H1 (cell line): ENCODE results near the gene DNLZ. TPM values are rescaled to one million over a fixed set of nuclear protein-coding genes. Genes with fewer than 3 reads are reported as not detected.

Source experiments
- CTCF ChIA-PET: fragments of 300-600 bp; sonication (Branson Sonifier 250); formaldehyde crosslinking; loops from one replicate; lab custom pipeline; 2021; ENCODE audit not compliant: partially characterized antibody; lab: Charles Lee
- POLR2A ChIA-PET: fragments of 300-600 bp; sonication (Branson Sonifier 250); formaldehyde crosslinking; loops from one replicate; lab custom pipeline; 2021; ENCODE audit warnings: inconsistent platforms; ENCODE audit not compliant: partially characterized antibody; lab: Charles Lee
- DNase-seq, 2 experiments: peaks; one replicate each; pipeline versions ENCODE4 v3.0.0 to v3.0.0-alpha.2; 2010 to 2022; ENCODE audit warnings: low spot score in 2 of 2, low read depth in 1 of 2, mixed read lengths in 1 of 2
- FAIRE-seq: peaks from 2 replicates; lab custom pipeline; 2011; peaks lifted over from hg19 to GRCh38; lab: Jason Lieb, UNC
- H2AFZ ChIP-seq: 2 replicates; pipeline ENCODE4 v1.8.1; 2012; ENCODE audit warnings: low read length, inconsistent platforms
- H2AK5ac ChIP-seq: 2 replicates; pipeline ENCODE4 v1.6.1; 2013; ENCODE audit warnings: low read depth, low read length
- H2BK120ac ChIP-seq: replicated peaks from 2 replicates; pipeline ENCODE3; 2013; ENCODE audit warnings: low read depth, low read length, inconsistent platforms
- H2BK12ac ChIP-seq: 2 replicates; pipeline ENCODE4 v1.6.1; 2013; ENCODE audit warnings: low read depth, low read length
- H2BK15ac ChIP-seq: 2 replicates; pipeline ENCODE4 v1.6.1; 2013; ENCODE audit warnings: low read length
- H2BK20ac ChIP-seq: 2 replicates; pipeline ENCODE4 v1.6.1; 2013; ENCODE audit warnings: low read length
- H2BK5ac ChIP-seq: 2 replicates; pipeline ENCODE4 v1.6.1; 2013; ENCODE audit warnings: low read depth, low read length
- H3K14ac ChIP-seq: 2 replicates; pipeline ENCODE4 v1.6.1; 2013; ENCODE audit warnings: inconsistent platforms; ENCODE audit not compliant: insufficient read length
- H3K18ac ChIP-seq: 2 replicates; pipeline ENCODE4 v1.6.1; 2013; ENCODE audit warnings: low read length; ENCODE audit errors: extremely low read depth
- H3K23ac ChIP-seq: 2 replicates; pipeline ENCODE4 v1.6.1; 2013; ENCODE audit warnings: inconsistent platforms; ENCODE audit not compliant: insufficient read length
- H3K23me2 ChIP-seq: 2 replicates; pipeline ENCODE4 v1.6.1; 2013; ENCODE audit warnings: low read depth, low read length
- H3K27ac ChIP-seq: 2 replicates; pipeline ENCODE4 v1.6.1; 2011; ENCODE audit warnings: low read depth, low read length, inconsistent platforms
- H3K27me3 ChIP-seq, 4 experiments: replicated peaks in 1 of 4; 1 replicate in 1 of 4; 2 replicates in 3 of 4; pipeline versions ENCODE4 v1.6.1 to v1.8.1; 2011 to 2013; ENCODE audit warnings: low read length in 3 of 4, mild to moderate bottlenecking in 3 of 4, inconsistent platforms in 2 of 4, mixed read lengths in 2 of 4, moderate library complexity in 1 of 4; ENCODE audit not compliant: control insufficient read depth in 3 of 4, insufficient read depth in 3 of 4; ENCODE audit errors: extremely low read depth in 1 of 4
- H3K36me3 ChIP-seq, 4 experiments: 2 replicates each; pipeline versions ENCODE4 v1.6.1 to v1.8.1; 2011 to 2013; ENCODE audit warnings: mild to moderate bottlenecking in 4 of 4, low read length in 3 of 4, moderate library complexity in 2 of 4, control low read depth in 1 of 4, inconsistent platforms in 1 of 4; ENCODE audit not compliant: insufficient read depth in 4 of 4, control insufficient read depth in 2 of 4
- H3K4ac ChIP-seq: replicated peaks from 2 replicates; pipeline ENCODE3; 2013; ENCODE audit warnings: low read length, low read depth, mixed read lengths, inconsistent platforms; ENCODE audit not compliant: insufficient read length
- H3K4me1 ChIP-seq, 4 experiments: replicated peaks in 1 of 4; 1 replicate in 1 of 4; 2 replicates in 3 of 4; pipeline versions ENCODE4 v1.6.1 to v1.8.1; 2011 to 2013; ENCODE audit warnings: low read length in 3 of 4, inconsistent platforms in 2 of 4, mixed read lengths in 1 of 4; ENCODE audit not compliant: insufficient read depth in 4 of 4, control insufficient read depth in 3 of 4
- H3K4me2 ChIP-seq, 2 experiments: 2 replicates each; pipeline versions ENCODE4 v1.6.1 to v1.8.1; 2011 to 2013; ENCODE audit warnings: low read depth in 2 of 2, low read length in 2 of 2, control low read depth in 1 of 2, inconsistent platforms in 1 of 2, mild to moderate bottlenecking in 1 of 2; ENCODE audit not compliant: insufficient read depth in 1 of 2
- H3K4me3 ChIP-seq, 4 experiments: fragments of 200-600, 300-600 bp in 1 of 4; sonication (generic), shearing (Covaris generic), sonication (Bioruptor Twin) in 1 of 4; 2 replicates each; pipeline versions ENCODE4 v1.5.1 to v1.8.1; 2011 to 2016; ENCODE audit warnings: low read length in 4 of 4, low read depth in 3 of 4, control low read depth in 2 of 4, inconsistent platforms in 2 of 4, mild to moderate bottlenecking in 2 of 4, mixed read lengths in 1 of 4, moderate library complexity in 1 of 4; ENCODE audit not compliant: insufficient read depth in 2 of 4; ENCODE audit errors: extremely low read depth in 1 of 4
- H3K56ac ChIP-seq: replicated peaks from 2 replicates; pipeline ENCODE3; 2013; ENCODE audit warnings: low read depth, mild to moderate bottlenecking, mixed read lengths, low read length, inconsistent platforms; ENCODE audit not compliant: insufficient read length
- H3K79me1 ChIP-seq: 2 replicates; pipeline ENCODE4 v1.6.1; 2013; ENCODE audit warnings: low read depth, low read length, control low read depth
- H3K79me2 ChIP-seq, 2 experiments: 2 replicates each; pipeline versions ENCODE4 v1.6.1 to v1.8.1; 2012 to 2013; ENCODE audit warnings: low read length in 2 of 2, mild to moderate bottlenecking in 2 of 2, inconsistent platforms in 1 of 2; ENCODE audit not compliant: insufficient read depth in 2 of 2, control insufficient read depth in 1 of 2
- H3K9ac ChIP-seq, 4 experiments: replicated peaks in 1 of 4; 1 replicate in 1 of 4; 2 replicates in 3 of 4; pipeline versions ENCODE4 v1.6.1 to v1.8.1; 2011 to 2013; ENCODE audit warnings: low read depth in 3 of 4, low read length in 3 of 4, control low read depth in 2 of 4, mild to moderate bottlenecking in 2 of 4, moderate library complexity in 2 of 4, inconsistent platforms in 1 of 4; ENCODE audit errors: extremely low read depth in 1 of 4
- H3K9me3 ChIP-seq, 2 experiments: 2 replicates each; pipeline versions ENCODE4 v1.6.1 to v1.8.1; 2012 to 2013; ENCODE audit warnings: mild to moderate bottlenecking in 2 of 2, moderate library complexity in 2 of 2, control low read depth in 1 of 2, inconsistent platforms in 1 of 2, low read depth in 1 of 2, low read length in 1 of 2, mixed read lengths in 1 of 2; ENCODE audit not compliant: insufficient read depth in 2 of 2
- H4K20me1 ChIP-seq, 2 experiments: replicated peaks in 1 of 2; 2 replicates each; pipeline versions ENCODE3 to v1.8.1; 2011 to 2013; ENCODE audit warnings: inconsistent platforms in 2 of 2, low read length in 2 of 2, mild to moderate bottlenecking in 1 of 2; ENCODE audit not compliant: insufficient read depth in 2 of 2, control insufficient read depth in 1 of 2
- H4K5ac ChIP-seq: 2 replicates; pipeline ENCODE4 v1.6.1; 2013; ENCODE audit warnings: low read length, low read depth, mixed read lengths, inconsistent platforms; ENCODE audit not compliant: insufficient read length
- H4K8ac ChIP-seq: 2 replicates; pipeline ENCODE4 v1.8.0; 2013; ENCODE audit warnings: mild to moderate bottlenecking, moderate library complexity, low read length, inconsistent platforms; ENCODE audit not compliant: insufficient read depth; ENCODE audit errors: extremely low read depth
- H4K91ac ChIP-seq: replicated peaks from 2 replicates; pipeline ENCODE3; 2013; ENCODE audit warnings: low read length, mixed read lengths, inconsistent platforms; ENCODE audit not compliant: insufficient read length
- ATF3 ChIP-seq: IDR thresholded peaks from 2 replicates; pipeline ENCODE4 v1.6.1; 2011; ENCODE audit warnings: low read depth, mild to moderate bottlenecking, low read length; ENCODE audit not compliant: insufficient read depth
- CTBP2 ChIP-seq: IDR thresholded peaks from 2 replicates; pipeline ENCODE4 v1.7.0; 2011; ENCODE audit warnings: borderline replicate concordance, mild to moderate bottlenecking, moderate library complexity, mixed read lengths, low read length; ENCODE audit not compliant: insufficient read depth, insufficient read length
- CTCF ChIP-seq, 3 experiments: IDR thresholded peaks; 1 replicate in 2 of 3; 2 replicates in 1 of 3; pipeline versions ENCODE4 v1.5.1 to v1.6.1; 2011; ENCODE audit warnings: low read length in 3 of 3, mild to moderate bottlenecking in 3 of 3, inconsistent platforms in 2 of 3, low read depth in 1 of 3, moderate library complexity in 1 of 3; ENCODE audit not compliant: insufficient read depth in 1 of 3; ENCODE audit errors: control extremely low read depth in 1 of 3
- KDM1A ChIP-seq: fragments of 200-600, 300-600 bp; sonication (generic); IDR thresholded peaks from 2 replicates; pipeline ENCODE4 v1.7.1; 2016; ENCODE audit warnings: mild to moderate bottlenecking, low read length, borderline replicate concordance
- SIX5 ChIP-seq: IDR thresholded peaks from 2 replicates; pipeline ENCODE4 v1.6.1; 2011; ENCODE audit warnings: mild to moderate bottlenecking, low read depth, low read length
- SRF ChIP-seq: IDR thresholded peaks from 2 replicates; pipeline ENCODE4 v1.6.1; 2011; ENCODE audit warnings: mild to moderate bottlenecking, low read depth, low read length, moderate library complexity
- YY1 ChIP-seq: IDR thresholded peaks from 2 replicates; pipeline ENCODE4 v1.6.1; 2011; ENCODE audit warnings: low read depth, mild to moderate bottlenecking, low read length
- WGBS, 2 experiments: shearing (Covaris generic) in 1 of 2; methylation state at CpG; one replicate each; pipeline versions ENCODE4 v1.1.6 to v1.1.7; 2013 to 2015; ENCODE audit warnings: low lambda C conversion rate in 2 of 2, mixed read lengths in 2 of 2, inconsistent platforms in 1 of 2, low coverage in 1 of 2, missing lambda C conversion rate in 1 of 2; ENCODE audit not compliant: insufficient replicate concordance in 2 of 2, insufficient coverage in 1 of 2, insufficient read length in 1 of 2; ENCODE audit errors: extremely low coverage in 1 of 2, missing lambda C conversion rate in 1 of 2; 5-methylcytosine and 5-hydroxymethylcytosine counted together
- polyA plus RNA-seq, 7 experiments: library from polyadenylated mRNA; depleted of rRNA in 3 of 7; stranded (reverse) in 5 of 7; unstranded in 2 of 7; fragments of >200 nt in 5 of 7; fragments of 200-250 nt in 2 of 7; gene quantifications; 1 replicate in 5 of 7; 2 replicates in 1 of 7; 4 replicates in 1 of 7; pipeline versions ENCODE4 v1.2.1 to v1.2.3, GENCODE V29; 2011 to 2013; ENCODE audit warnings: missing spikeins in 2 of 7, mixed read lengths in 2 of 7
- total RNA-seq: library from RNA; stranded (reverse); fragmentation: NEBNext Ultra II Directional; extraction: Animal tissue kit (Norgen Biotek cat#: 25700); gene quantifications from 2 replicates; pipeline ENCODE4 v1.2.1, GENCODE V29; 2021

The DNLZ gene
- total and polyA plus RNA-seq, 2 of the 8 experiments (the other 6 are each of a cell fraction or from before 2014, with no cell fraction given) = 11.6 to 17.9 TPM

GRCh38 chr9:136310273-136311030 is 53.1 kb downstream of the DNLZ start:
- Histone ChIP-seq H3K79me1 (no peaks in the 10 kb centered on the region; the same call in 1 of the 2 replicates), H3K9ac (no peak overlapping the region), H3K4ac (peak overlapping the region; percentile 85), H3K14ac (no peak overlapping the region), H4K5ac (no peak overlapping the region), H3K23ac (no peak overlapping the region), H2AFZ (no peak overlapping the region), H2BK12ac (peak overlapping the region; percentile 64; the same call in 1 of the 2 replicates), H3K18ac (no peak overlapping the region), H3K36me3 (no peaks in the 10 kb centered on the region; a peak in 1 of 8 replicates), H2BK5ac (peak overlapping the region; percentile 61; the same call in 1 of the 2 replicates), H3K9me3 (peaks cover 7 to 9% of the 10 kb centered on the region in 2 experiments; a peak in 3 of 4 replicates), H2BK20ac (no peak overlapping the region), H4K20me1 (peaks cover 0 to 20% of the 10 kb centered on the region in 2 experiments), H4K91ac (peak overlapping the region; percentile 54), H3K56ac (no peak overlapping the region), H4K8ac (no peak overlapping the region), H3K23me2 (peaks cover 25% of the 10 kb centered on the region), H3K27me3 (no peaks in the 10 kb centered on the region; a peak in 1 of 7 replicates), H3K4me2 (no peak overlapping the region), H3K4me1 (0 out of 7 replicates have a peak, but pooled peaks cover 0 to 3% (median 0%) of the 10 kb centered on the region in 4 experiments), H2BK15ac (peak overlapping the region; percentile 50; the same call in 1 of the 2 replicates), H2BK120ac (no peak overlapping the region), H3K27ac (no peak overlapping the region), H3K79me2 (no peaks in the 10 kb centered on the region), H2AK5ac (peak overlapping the region; percentile 99), H3K4me3 (no peak overlapping the region)
- ChIA-PET POLR2A (interaction anchor here (1.5 kb wide), 1 partner anchor 13 kb away, joined by 4 read pairs; no protein-coding TSS in a partner anchor), CTCF (interaction anchor here (0.6 to 2.7 kb wide), 3 partner anchors 16 to 43 kb away, joined by 3 to 8 read pairs (median 3); no protein-coding TSS in a partner anchor)
- 88% methylated on average over 25 of the region's 28 CpGs; no CpG with 5 or more reads in 1 of the 2 experiments for WGBS, 2 experiments
- no peak for DNase-seq
- no peak for FAIRE-seq
- no peak for TF ChIP-seq YY1
- no peak for TF ChIP-seq CTCF (IDR thresholded peaks at IDR 0.05; ENCODE audit: control extremely low read depth in 1 of 3, insufficient read depth in 1 of 3, low read depth in 1 of 3, low read length in 3 of 3)
- no peak for TF ChIP-seq CTBP2
- TF ChIP-seq SIX5 = no peak
- no peak for TF ChIP-seq KDM1A
- TF ChIP-seq ATF3 = no peak
- no peak for TF ChIP-seq SRF
